RPMI8226 (cell line): ENCODE measurements around the gene NR0B2.
"Not testable (repeated sequence)": the region's sequence is repeated elsewhere in the genome, so short reads cannot be mapped to it uniquely, and the experiment has no call there.

Experiments
- DNase-seq: peaks from one replicate; pipeline ENCODE4 v3.0.0-alpha.2; 2015

The NR0B2 gene

GRCh38 chr1:26888231-26888630 is 25.5 kb downstream of the NR0B2 start:
- no peak for DNase-seq

- DNase-seq: peak; percentile 53
Measured at GRCh38 chr1:26887125-26887524, 26.6 kb downstream of the NR0B2 start.

- no peak for DNase-seq
Measured at GRCh38 chr1:26882696-26883463, 30.9 kb downstream of the NR0B2 start.

- DNase-seq: not testable (repeated sequence)
Measured at GRCh38 chr1:26881611-26882010, 32.2 kb downstream of the NR0B2 start.

- no peak for DNase-seq
Measured at GRCh38 chr1:26879793-26880192, 34.0 kb downstream of the NR0B2 start.

- DNase-seq: no peak
Measured at GRCh38 chr1:26877326-26877725, 36.4 kb downstream of the NR0B2 start.

- DNase-seq: no peak
Measured at GRCh38 chr1:26874896-26875295, 38.9 kb downstream of the NR0B2 start.

- not testable (repeated sequence) for DNase-seq
Measured at GRCh38 chr1:26873097-26873496, 40.7 kb downstream of the NR0B2 start.

- DNase-seq: peak; percentile 99
Measured at GRCh38 chr1:26864610-26865480, 48.9 kb downstream of the NR0B2 start.

GRCh38 chr1:26863685-26864077 is 50.1 kb downstream of the NR0B2 start:
- no peak for DNase-seq

- peak; percentile 97 for DNase-seq
Measured at GRCh38 chr1:26862781-26863684, 50.7 kb downstream of the NR0B2 start, which contains the start of gene SFN. Gene SFN, plus strand, starts transcription at chr1:26863149. Its CDS starts 64 bp downstream, at chr1:26863213.

- no peak for DNase-seq
Measured at GRCh38 chr1:26861889-26862378, 51.8 kb downstream of the NR0B2 start.
